GM23338 (cell line): ENCODE measurements around the gene TMEM214. TPM values are rescaled to one million over a fixed set of nuclear protein-coding genes. Genes with fewer than 3 reads are reported as not detected.

Experiments used
- ATAC-seq: fragments of 200-7000 bp; cut with Tn5 transposase; 3 replicates; pipeline ENCODE4 v1.9.1; 2020
- DNase-seq: peaks from one replicate; pipeline ENCODE4 v3.0.0-alpha.2; 2015; ENCODE audit warnings: low spot score
- H2AFZ ChIP-seq: fragments of 200-600 bp; sonication (generic); 2 replicates; pipeline ENCODE4 v1.8.0; 2016; ENCODE audit warnings: antibody characterized with exemption, mild to moderate bottlenecking, moderate library complexity
- H3F3A ChIP-seq: fragments of 200-600 bp; sonication (generic); replicated peaks from 2 replicates; pipeline ENCODE4 v1.8.0; 2017; ENCODE audit warnings: antibody characterized with exemption, mixed run types, low read depth
- H3K27ac ChIP-seq: fragments of 200-600 bp; sonication (generic); 2 replicates; pipeline ENCODE4 v1.6.1; 2016; ENCODE audit warnings: low read depth
- H3K27me3 ChIP-seq: fragments of 200-600 bp; sonication (generic); 2 replicates; pipeline ENCODE4 v1.8.0; 2016; ENCODE audit warnings: mild to moderate bottlenecking, mixed run types, moderate library complexity; ENCODE audit not compliant: insufficient read depth
- H3K36me3 ChIP-seq: fragments of 200-600 bp; sonication (generic); 2 replicates; pipeline ENCODE4 v1.8.0; 2016; ENCODE audit warnings: mild to moderate bottlenecking; ENCODE audit not compliant: insufficient read depth
- H3K4me1 ChIP-seq: fragments of 200-600 bp; sonication (generic); 2 replicates; pipeline ENCODE4 v1.8.0; 2016; ENCODE audit warnings: mild to moderate bottlenecking, moderate library complexity; ENCODE audit not compliant: insufficient read depth
- H3K4me2 ChIP-seq: fragments of 200-600 bp; sonication (generic); 2 replicates; pipeline ENCODE4 v1.7.1; 2017; ENCODE audit warnings: mixed run types
- H3K4me3 ChIP-seq: fragments of 200-600 bp; sonication (generic); 2 replicates; pipeline ENCODE4 v1.6.1; 2016; ENCODE audit warnings: mixed run types
- H3K79me2 ChIP-seq: fragments of 200-600 bp; sonication (generic); replicated peaks from 2 replicates; pipeline ENCODE4 v1.8.0; 2017; ENCODE audit warnings: mild to moderate bottlenecking; ENCODE audit not compliant: insufficient read depth
- H3K9me2 ChIP-seq: fragments of 200-600 bp; sonication (generic); 2 replicates; pipeline ENCODE4 v1.8.0; 2017; ENCODE audit not compliant: insufficient read depth
- H4K20me1 ChIP-seq: fragments of 200-600 bp; sonication (generic); replicated peaks from 2 replicates; pipeline ENCODE4 v1.8.0; 2017; ENCODE audit warnings: mild to moderate bottlenecking; ENCODE audit not compliant: insufficient read depth
- H3K27ac Mint-ChIP-seq: 2 replicates; pipeline ENCODE4 v1.8.0; 2020; ENCODE audit warnings: inconsistent platforms, mild to moderate bottlenecking, moderate library complexity, mixed read lengths
- H3K27me3 Mint-ChIP-seq: 3 replicates; pipeline ENCODE4 v1.8.0; 2022; ENCODE audit warnings: low read depth, mild to moderate bottlenecking, moderate library complexity, mixed read lengths, inconsistent platforms; ENCODE audit not compliant: insufficient read depth, poor library complexity
- H3K36me3 Mint-ChIP-seq: 3 replicates; pipeline ENCODE4 v1.8.0; 2021; ENCODE audit warnings: low read depth, mild to moderate bottlenecking, inconsistent platforms, moderate library complexity, mixed read lengths
- H3K4me1 Mint-ChIP-seq: 3 replicates; pipeline ENCODE4 v1.8.0; 2020; ENCODE audit warnings: mild to moderate bottlenecking, inconsistent platforms, mixed read lengths
- H3K4me3 Mint-ChIP-seq: 3 replicates; pipeline ENCODE4 v1.8.0; 2021; ENCODE audit warnings: moderate library complexity, mild to moderate bottlenecking, inconsistent platforms, mixed read lengths
- H3K9me3 Mint-ChIP-seq: 3 replicates; pipeline ENCODE4 v1.8.0; 2020; ENCODE audit warnings: moderate library complexity, mild to moderate bottlenecking, inconsistent platforms, mixed read lengths
- CREB1 ChIP-seq: fragments of 250-450 bp; sonication (Bioruptor Pico); IDR thresholded peaks from 2 replicates; pipeline ENCODE4 v1.5.0; 2020; ENCODE audit warnings: low read depth, mild to moderate bottlenecking, moderate library complexity
- CTCF ChIP-seq, 2 experiments: fragments of 200-600 bp in 1 of 2; sonication (generic) in 1 of 2; conservative IDR thresholded peaks; 2 replicates each; pipeline versions ENCODE4 v1.5.1 to v1.6.1; 2016 to 2017; ENCODE audit warnings: antibody characterized with exemption in 2 of 2, low read depth in 2 of 2, mild to moderate bottlenecking in 2 of 2, moderate library complexity in 1 of 2
- ETS1 ChIP-seq: IDR thresholded peaks from 2 replicates; pipeline ENCODE4 v1.6.1; 2016; ENCODE audit warnings: antibody characterized with exemption
- EZH2 ChIP-seq: fragments of 200-600 bp; sonication (generic); IDR thresholded peaks from one replicate; pipeline ENCODE4 v1.8.0; 2017; ENCODE audit warnings: antibody characterized with exemption, mild to moderate bottlenecking, low read depth; ENCODE audit not compliant: unreplicated experiment
- EZH2phosphoT487 ChIP-seq: fragments of 200-600 bp; sonication (generic); IDR thresholded peaks from one replicate; pipeline ENCODE4 v1.8.1; 2018; ENCODE audit warnings: antibody characterized with exemption; ENCODE audit not compliant: unreplicated experiment
- JUNB ChIP-seq: IDR thresholded peaks from one replicate; pipeline ENCODE4 v1.6.1; 2016; ENCODE audit warnings: antibody characterized with exemption; ENCODE audit not compliant: unreplicated experiment
- NANOG ChIP-seq: IDR thresholded peaks from 2 replicates; pipeline ENCODE4 v1.6.1; 2016; ENCODE audit warnings: antibody characterized with exemption, borderline replicate concordance
- POLR2AphosphoS5 ChIP-seq: IDR thresholded peaks from 2 replicates; pipeline ENCODE4 v1.6.1; 2016; ENCODE audit warnings: antibody characterized with exemption, low read depth
- REST ChIP-seq: IDR thresholded peaks from one replicate; pipeline ENCODE4 v1.6.1; 2018; ENCODE audit warnings: antibody characterized with exemption; ENCODE audit not compliant: unreplicated experiment
- STAT1 ChIP-seq: IDR thresholded peaks from one replicate; pipeline ENCODE4 v1.6.1; 2016; ENCODE audit warnings: antibody characterized with exemption; ENCODE audit not compliant: unreplicated experiment
- ZNF114 ChIP-seq: fragments of 250-450 bp; sonication (Bioruptor Pico); IDR thresholded peaks from 2 replicates; pipeline ENCODE4 v1.5.0; 2020; ENCODE audit warnings: mild to moderate bottlenecking, moderate library complexity
- ZNF462 ChIP-seq: fragments of 250-450 bp; sonication (Bioruptor Pico); IDR thresholded peaks from 2 replicates; pipeline ENCODE4 v1.5.0; 2020; ENCODE audit warnings: mild to moderate bottlenecking, moderate library complexity
- polyA plus RNA-seq: library from polyadenylated mRNA; unstranded; fragments of >200 nt; fragmentation: Nextera tagmentation; extraction: Ambion mirVana; gene quantifications from 2 replicates; pipeline ENCODE4 v1.2.1, GENCODE V29; 2016
- total RNA-seq: library from RNA; depleted of rRNA; stranded (reverse); fragments of >200 nt; shearing (Covaris generic); gene quantifications from 2 replicates; pipeline ENCODE4 v1.2.3, GENCODE V29; 2014

Gene TMEM214
- total and polyA plus RNA-seq, 2 experiments from 2014 or later: 18.4 to 36.5 TPM

- no peaks in the 10 kb centered on the region; the same call in 1 of the 2 replicates for H4K20me1 ChIP-seq
- H3K79me2 ChIP-seq: no peaks in the 10 kb centered on the region
- H3K36me3 ChIP-seq: no peaks in the 10 kb centered on the region
- no peaks in the 10 kb centered on the region for H3F3A ChIP-seq
- TF ChIP-seq ZNF462 (CRISPR knock-in tag): no peak
- no peak for TF ChIP-seq NANOG
- TF ChIP-seq ZNF114: no peak
- no peak for TF ChIP-seq REST
- TF ChIP-seq EZH2phosphoT487: no peak
- TF ChIP-seq JUNB: no peak
- TF ChIP-seq CTCF (conservative IDR thresholded peaks at IDR 0.05; ENCODE audit: low read depth in 2 of 2): no peak
- TF ChIP-seq EZH2: no peak
- TF ChIP-seq POLR2AphosphoS5: no peak
- no peak for TF ChIP-seq ETS1
- TF ChIP-seq STAT1: no peak
- no peak for TF ChIP-seq CREB1 (CRISPR knock-in tag)
- no peaks in the 10 kb centered on the region for H3K36me3 Mint-ChIP-seq
- H3K4me2 ChIP-seq: no peak overlapping the region
- no peak for DNase-seq
- H2AFZ ChIP-seq: no peak overlapping the region
- H3K4me3 ChIP-seq: no peak overlapping the region
- no peak overlapping the region for H3K4me3 Mint-ChIP-seq
- H3K27ac Mint-ChIP-seq: no peak overlapping the region
- H3K27me3 Mint-ChIP-seq: peaks cover 1% of the 10 kb centered on the region
- peaks cover 2% of the 10 kb centered on the region; the same call in 2 of the 3 replicates for H3K4me1 Mint-ChIP-seq
- H3K9me3 Mint-ChIP-seq: no peaks in the 10 kb centered on the region
- ATAC-seq: no peak
- no peaks in the 10 kb centered on the region for H3K27me3 ChIP-seq
- no peak overlapping the region for H3K27ac ChIP-seq
- H3K9me2 ChIP-seq: no peaks in the 10 kb centered on the region
- H3K4me1 ChIP-seq: no peaks in the 10 kb centered on the region
These were observed 46.2 kb upstream of the TMEM214 start for GRCh38 chr2:26986576-26986975.
